ENCODE measurements around the gene NRM. TPM values are rescaled to one million over a fixed set of nuclear protein-coding genes. Genes with fewer than 3 reads are reported as not detected.

The NRM gene
- polyA plus RNA-seq, 1 donor from 2014 or later = 7.1 TPM

GRCh38 chr6:30679765-30680535 lies 10.8 kb downstream of the NRM start:
- Histone ChIP-seq H3K27me3 (ENCODE audit: insufficient read depth, low read depth, low read length) (no peaks in the 10 kb centered on the region), H4K20me1 (ENCODE audit: insufficient read depth) (peaks cover 42% of the 10 kb centered on the region), H3K27ac (ENCODE audit: low read length) (no peak overlapping the region), H3K4me2 (ENCODE audit: low read length) (peak overlapping the region; percentile 30), H3K9me3 (ENCODE audit: low read length) (no peaks in the 10 kb centered on the region), H3K36me3 (ENCODE audit: insufficient read depth, low read length) (no peaks in the 10 kb centered on the region), H2AFZ (ENCODE audit: low read depth, low read length) (no peak overlapping the region), H3F3A (ENCODE audit: insufficient read depth, low read length, poor library complexity, severe bottlenecking) (no peaks in the 10 kb centered on the region), H3K4me3 (ENCODE audit: low read length) (peak overlapping the region; percentile 99), H3K9ac (ENCODE audit: low read length) (peak overlapping the region; percentile 4), H3K79me2 (replicated peaks; ENCODE audit: insufficient read depth, low read length) (peaks cover 45% of the 10 kb centered on the region), H3K9me2 (ENCODE audit: insufficient read depth, low read length) (no peaks in the 10 kb centered on the region)
- TF ChIP-seq EZH2 (IDR thresholded peaks at IDR 0.05; ENCODE audit: borderline replicate concordance, insufficient read depth, low read length, poor library complexity, severe bottlenecking) (no peak), POLR2AphosphoS5 (IDR thresholded peaks at IDR 0.05) (no peak), SMC3 (conservative IDR thresholded peaks at IDR 0.05; ENCODE audit: poor library complexity) (no peak), EP300 (conservative IDR thresholded peaks at IDR 0.05; ENCODE audit: poor library complexity, severe bottlenecking) (no peak), RAD21 (conservative IDR thresholded peaks at IDR 0.05) (no peak), TAF1 (IDR thresholded peaks at IDR 0.05; ENCODE audit: low read depth) (no peak)
- TF ChIP-seq, protein P1, sequence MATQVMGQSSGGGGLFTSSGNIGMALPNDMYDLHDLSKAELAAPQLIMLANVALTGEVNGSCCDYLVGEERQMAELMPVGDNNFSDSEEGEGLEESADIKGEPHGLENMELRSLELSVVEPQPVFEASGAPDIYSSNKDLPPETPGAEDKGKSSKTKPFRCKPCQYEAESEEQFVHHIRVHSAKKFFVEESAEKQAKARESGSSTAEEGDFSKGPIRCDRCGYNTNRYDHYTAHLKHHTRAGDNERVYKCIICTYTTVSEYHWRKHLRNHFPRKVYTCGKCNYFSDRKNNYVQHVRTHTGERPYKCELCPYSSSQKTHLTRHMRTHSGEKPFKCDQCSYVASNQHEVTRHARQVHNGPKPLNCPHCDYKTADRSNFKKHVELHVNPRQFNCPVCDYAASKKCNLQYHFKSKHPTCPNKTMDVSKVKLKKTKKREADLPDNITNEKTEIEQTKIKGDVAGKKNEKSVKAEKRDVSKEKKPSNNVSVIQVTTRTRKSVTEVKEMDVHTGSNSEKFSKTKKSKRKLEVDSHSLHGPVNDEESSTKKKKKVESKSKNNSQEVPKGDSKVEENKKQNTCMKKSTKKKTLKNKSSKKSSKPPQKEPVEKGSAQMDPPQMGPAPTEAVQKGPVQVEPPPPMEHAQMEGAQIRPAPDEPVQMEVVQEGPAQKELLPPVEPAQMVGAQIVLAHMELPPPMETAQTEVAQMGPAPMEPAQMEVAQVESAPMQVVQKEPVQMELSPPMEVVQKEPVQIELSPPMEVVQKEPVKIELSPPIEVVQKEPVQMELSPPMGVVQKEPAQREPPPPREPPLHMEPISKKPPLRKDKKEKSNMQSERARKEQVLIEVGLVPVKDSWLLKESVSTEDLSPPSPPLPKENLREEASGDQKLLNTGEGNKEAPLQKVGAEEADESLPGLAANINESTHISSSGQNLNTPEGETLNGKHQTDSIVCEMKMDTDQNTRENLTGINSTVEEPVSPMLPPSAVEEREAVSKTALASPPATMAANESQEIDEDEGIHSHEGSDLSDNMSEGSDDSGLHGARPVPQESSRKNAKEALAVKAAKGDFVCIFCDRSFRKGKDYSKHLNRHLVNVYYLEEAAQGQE (IDR thresholded peaks at IDR 0.05; ENCODE audit: borderline replicate concordance) = no peak

GRCh38 chr6:30678964-30679726 lies 11.6 kb downstream of the NRM start:
- H3K9me2 ChIP-seq (ENCODE audit: insufficient read depth, low read length) = no peaks in the 10 kb centered on the region
- no peak for TF ChIP-seq POLR2AphosphoS5 (IDR thresholded peaks at IDR 0.05)
- peak; percentile 80 for TF ChIP-seq SMC3 (conservative IDR thresholded peaks at IDR 0.05; ENCODE audit: poor library complexity)
- TF ChIP-seq CTCF (IDR thresholded peaks at IDR 0.05; ENCODE audit: poor library complexity, severe bottlenecking) = peak; percentile 81
- TF ChIP-seq RAD21 (conservative IDR thresholded peaks at IDR 0.05) = peak; percentile 74
- no peaks in the 10 kb centered on the region for H3K27me3 ChIP-seq (ENCODE audit: insufficient read depth, low read depth, low read length)
- H2AFZ ChIP-seq (ENCODE audit: low read depth, low read length) = no peak overlapping the region
- no peak overlapping the region for H3K4me2 ChIP-seq (ENCODE audit: low read length)
- H3K79me2 ChIP-seq (replicated peaks; ENCODE audit: insufficient read depth, low read length) = peaks cover 37% of the 10 kb centered on the region
- H3K4me3 ChIP-seq (ENCODE audit: low read length) = peak overlapping the region; percentile 99
- no peaks in the 10 kb centered on the region for H3K36me3 ChIP-seq (ENCODE audit: insufficient read depth, low read length)
- H3F3A ChIP-seq (ENCODE audit: insufficient read depth, low read length, poor library complexity, severe bottlenecking) = no peaks in the 10 kb centered on the region
- H3K9ac ChIP-seq (ENCODE audit: low read length) = peak overlapping the region; percentile 4
- H4K20me1 ChIP-seq (ENCODE audit: insufficient read depth) = peaks cover 38% of the 10 kb centered on the region
- no peaks in the 10 kb centered on the region for H3K9me3 ChIP-seq (ENCODE audit: low read length)
- no peak overlapping the region for H3K27ac ChIP-seq (ENCODE audit: low read length)
